Ishikawa (cell line): ENCODE measurements around the gene TAF15.

Experiments used
- CEBPB ChIP-seq: IDR thresholded peaks from 2 replicates; pipeline ENCODE4 v1.6.1; 2012
- CREB1 ChIP-seq: IDR thresholded peaks from 2 replicates; pipeline ENCODE4 v1.6.1; 2012; ENCODE audit warnings: low read depth
- EGR1 ChIP-seq: IDR thresholded peaks from 2 replicates; pipeline ENCODE4 v1.6.1; 2012
- EP300 ChIP-seq: IDR thresholded peaks from 2 replicates; pipeline ENCODE4 v1.6.1; 2012; ENCODE audit warnings: borderline replicate concordance
- FOXM1 ChIP-seq: IDR thresholded peaks from 2 replicates; pipeline ENCODE4 v1.6.1; 2012; ENCODE audit warnings: low read depth, borderline replicate concordance
- MAX ChIP-seq: IDR thresholded peaks from 2 replicates; pipeline ENCODE4 v1.6.1; 2012
- NFIC ChIP-seq: IDR thresholded peaks from 2 replicates; pipeline ENCODE4 v1.6.1; 2012
- RAD21 ChIP-seq: IDR thresholded peaks from 2 replicates; pipeline ENCODE4 v1.6.1; 2012; ENCODE audit warnings: low read depth
- REST ChIP-seq: IDR thresholded peaks from 2 replicates; pipeline ENCODE4 v1.6.1; 2012; ENCODE audit warnings: low read depth, mild to moderate bottlenecking
- TAF1 ChIP-seq: IDR thresholded peaks from 2 replicates; pipeline ENCODE4 v1.6.1; 2012; ENCODE audit warnings: low read depth, mild to moderate bottlenecking
- TCF12 ChIP-seq: IDR thresholded peaks from 2 replicates; pipeline ENCODE4 v1.6.1; 2012; ENCODE audit warnings: low read depth
- TEAD4 ChIP-seq: IDR thresholded peaks from 2 replicates; pipeline ENCODE4 v1.6.1; 2012
- USF1 ChIP-seq: IDR thresholded peaks from 2 replicates; pipeline ENCODE4 v1.6.1; 2012
- YY1 ChIP-seq: IDR thresholded peaks from 2 replicates; pipeline ENCODE4 v1.6.1; 2012; ENCODE audit warnings: low read depth
- ZBTB7A ChIP-seq: IDR thresholded peaks from 2 replicates; pipeline ENCODE4 v1.6.1; 2012; ENCODE audit warnings: low read depth

The TAF15 gene

GRCh38 chr17:35877345-35878029, 68.2 kb downstream of the TAF15 start:
- TF ChIP-seq TAF1 (no peak), ZBTB7A (no peak), YY1 (no peak), FOXM1 (no peak)

DNA sequence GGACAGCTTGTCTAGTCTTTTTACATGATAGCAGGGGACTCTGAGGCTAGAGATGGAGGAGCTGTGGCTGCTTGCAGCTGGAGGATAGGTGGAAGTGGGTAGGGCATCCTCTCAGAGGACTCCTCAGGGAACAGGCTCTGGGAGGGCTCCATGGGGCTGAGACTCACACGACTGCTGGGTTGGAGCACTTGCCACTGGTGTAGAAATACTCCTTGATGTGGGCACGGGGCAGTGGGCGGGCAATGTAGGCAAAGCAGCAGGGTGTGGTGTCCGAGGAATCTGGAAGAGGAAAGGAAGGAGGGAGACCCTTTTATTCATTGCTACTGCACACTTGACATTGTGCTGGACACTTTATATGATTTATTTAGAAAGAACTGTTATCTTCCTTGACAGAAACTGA, 69.1 kb downstream of the TAF15 start:
- TF ChIP-seq FOXM1 (no peak), EGR1 (no peak), RAD21 (no peak), TAF1 (no peak), CEBPB (no peak), REST (no peak), EP300 (no peak), YY1 (no peak), TEAD4 (no peak), CREB1 (no peak), USF1 (no peak), MAX (no peak), ZBTB7A (no peak), NFIC (no peak), TCF12 (no peak)

DNA sequence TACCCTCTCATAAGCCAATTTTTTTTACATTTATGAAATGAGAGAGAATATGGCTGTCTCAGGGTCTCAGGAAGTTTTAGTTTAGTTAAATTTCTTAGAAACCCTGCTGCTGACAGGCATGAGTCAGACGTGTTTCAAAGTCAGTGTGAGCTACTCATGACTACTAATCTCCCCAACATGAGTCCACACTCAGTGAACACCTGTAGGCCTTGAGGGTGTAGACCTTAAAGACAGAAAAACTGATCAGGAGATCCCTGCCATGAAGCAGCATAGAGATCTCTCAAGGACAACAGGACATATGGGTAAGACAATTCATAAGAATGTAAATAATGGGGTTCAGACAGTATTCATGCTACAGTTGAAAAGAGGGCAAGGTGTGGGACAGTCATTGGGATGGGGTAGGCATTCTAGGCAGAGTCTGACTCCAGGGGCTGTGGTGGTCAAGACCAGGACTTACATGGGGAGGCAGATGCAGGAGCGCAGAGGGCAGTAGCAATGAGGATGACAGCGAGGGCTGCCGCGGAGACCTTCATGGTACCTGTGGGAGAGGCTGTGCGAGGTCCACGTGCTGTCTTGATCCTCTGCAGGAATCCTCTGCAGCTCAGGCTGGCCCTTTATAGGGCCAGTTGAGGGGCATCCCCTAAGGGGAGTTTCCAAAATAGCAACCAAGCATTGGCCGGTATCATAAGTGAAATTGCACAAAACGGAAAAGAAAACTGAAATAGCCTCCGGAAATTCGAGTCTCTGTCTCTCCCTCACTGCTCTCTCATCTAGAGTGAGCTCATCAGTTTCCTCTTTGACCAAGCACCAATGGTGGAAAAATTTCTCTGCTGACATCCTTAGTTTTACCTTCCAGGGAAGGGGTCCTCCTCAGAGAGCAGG, 70.7 kb downstream of the TAF15 start, which contains the start of gene CCL5:
CCL5 (minus strand) TSS at position 588 of the 882 bp plus-strand sequence.
- no peak for TF ChIP-seq ZBTB7A
- no peak for TF ChIP-seq RAD21
- no peak for TF ChIP-seq TCF12
- no peak for TF ChIP-seq TAF1
- no peak for TF ChIP-seq USF1
- no peak for TF ChIP-seq FOXM1
- no peak for TF ChIP-seq NFIC
- no peak for TF ChIP-seq EGR1
- TF ChIP-seq TEAD4, result no peak
- no peak for TF ChIP-seq YY1
- TF ChIP-seq CEBPB, result no peak
- no peak for TF ChIP-seq REST
- TF ChIP-seq EP300, result no peak

DNA sequence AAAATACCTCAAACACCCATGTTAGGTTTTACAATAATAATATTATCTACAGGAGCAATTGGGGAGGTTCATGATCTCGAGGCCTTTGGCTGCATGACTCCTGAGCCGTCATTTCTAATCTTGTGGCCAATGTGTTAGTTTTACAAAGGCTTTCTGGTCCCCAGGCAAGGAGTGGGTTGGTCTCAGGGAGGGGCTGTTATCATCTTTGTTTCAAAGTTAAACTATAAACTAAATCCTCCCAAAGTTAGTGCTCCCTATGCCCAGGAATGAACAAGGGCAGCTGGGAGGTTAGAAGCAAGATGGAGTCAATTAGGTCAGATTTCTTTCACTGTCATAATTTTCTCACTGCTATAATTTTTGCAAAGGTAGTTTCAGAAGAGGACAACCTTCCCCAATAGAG, 80.0 kb downstream of the TAF15 start:
- TF ChIP-seq USF1, result no peak

GRCh38 chr17:35889818-35890773, 80.8 kb downstream of the TAF15 start:
- peak; percentile 47; the same call in 1 of the 2 replicates for TF ChIP-seq NFIC
- no peak for TF ChIP-seq REST
